ENCODE results near the gene PRDM16. TPM values are rescaled to one million over a fixed set of nuclear protein-coding genes. Genes with fewer than 3 reads are reported as not detected.

PRDM16 gene
- total and polyA plus RNA-seq, 4 donors: 0.05 to 0.67 (median 0.19) TPM

DNA sequence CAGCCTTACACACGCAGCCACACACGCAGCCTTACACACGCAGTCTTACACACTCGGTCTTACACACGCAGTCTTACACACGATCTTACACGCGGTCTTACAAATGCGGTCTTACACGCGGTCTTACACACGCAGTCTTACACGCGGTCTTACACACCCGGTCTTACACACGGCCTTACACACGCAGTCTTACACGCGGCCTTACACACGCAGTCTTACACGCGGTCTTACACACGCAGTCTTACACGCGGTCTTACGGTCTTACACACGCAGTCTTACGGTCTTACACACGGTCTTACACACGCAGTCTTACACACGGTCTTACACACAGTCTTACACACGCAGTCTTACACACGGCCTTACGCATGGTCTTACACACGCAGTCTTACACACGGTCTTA lies 111.9 kb downstream of the PRDM16 start (continued):
- TF ChIP-seq, protein P1, sequence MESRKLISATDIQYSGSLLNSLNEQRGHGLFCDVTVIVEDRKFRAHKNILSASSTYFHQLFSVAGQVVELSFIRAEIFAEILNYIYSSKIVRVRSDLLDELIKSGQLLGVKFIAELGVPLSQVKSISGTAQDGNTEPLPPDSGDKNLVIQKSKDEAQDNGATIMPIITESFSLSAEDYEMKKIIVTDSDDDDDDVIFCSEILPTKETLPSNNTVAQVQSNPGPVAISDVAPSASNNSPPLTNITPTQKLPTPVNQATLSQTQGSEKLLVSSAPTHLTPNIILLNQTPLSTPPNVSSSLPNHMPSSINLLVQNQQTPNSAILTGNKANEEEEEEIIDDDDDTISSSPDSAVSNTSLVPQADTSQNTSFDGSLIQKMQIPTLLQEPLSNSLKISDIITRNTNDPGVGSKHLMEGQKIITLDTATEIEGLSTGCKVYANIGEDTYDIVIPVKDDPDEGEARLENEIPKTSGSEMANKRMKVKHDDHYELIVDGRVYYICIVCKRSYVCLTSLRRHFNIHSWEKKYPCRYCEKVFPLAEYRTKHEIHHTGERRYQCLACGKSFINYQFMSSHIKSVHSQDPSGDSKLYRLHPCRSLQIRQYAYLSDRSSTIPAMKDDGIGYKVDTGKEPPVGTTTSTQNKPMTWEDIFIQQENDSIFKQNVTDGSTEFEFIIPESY (IDR thresholded peaks at IDR 0.05): no peak
- TF ChIP-seq, protein P2, sequence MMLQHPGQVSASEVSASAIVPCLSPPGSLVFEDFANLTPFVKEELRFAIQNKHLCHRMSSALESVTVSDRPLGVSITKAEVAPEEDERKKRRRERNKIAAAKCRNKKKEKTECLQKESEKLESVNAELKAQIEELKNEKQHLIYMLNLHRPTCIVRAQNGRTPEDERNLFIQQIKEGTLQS (IDR thresholded peaks at IDR 0.05): no peak

DNA sequence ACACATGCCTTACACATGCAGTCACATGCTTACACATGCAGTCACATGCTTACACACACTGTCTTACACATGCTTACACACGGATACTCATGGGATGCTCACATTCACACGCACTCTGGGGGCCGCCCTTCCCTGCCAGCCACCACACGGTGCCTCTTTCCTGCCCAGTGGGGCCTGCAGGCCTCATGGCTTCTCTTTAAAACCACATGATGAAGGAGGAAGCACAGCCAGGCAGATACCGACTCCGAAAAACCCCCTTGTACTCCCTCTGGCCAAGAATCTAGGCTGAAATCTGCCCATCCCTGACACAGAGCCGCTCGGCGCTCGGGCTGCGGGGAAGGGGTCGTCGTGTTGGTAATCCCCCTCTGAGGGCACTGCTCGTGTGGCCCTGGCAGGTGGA lies 113.0 kb downstream of the PRDM16 start:
- DNase-seq (ENCODE audit: low spot score): no peak
- H3K4me1 ChIP-seq (ENCODE audit: control insufficient read depth in 4 of 4, insufficient read depth in 4 of 4, low read length in 3 of 4): no peaks in the 10 kb centered on the region
- no peaks in the 10 kb centered on the region for H3K27me3 ChIP-seq (ENCODE audit: control insufficient read depth in 4 of 4, insufficient read depth in 4 of 4, low read length in 3 of 4)
- no peak overlapping the region for H3K9ac ChIP-seq (ENCODE audit: low read depth in 1 of 2, low read length in 2 of 2)
- H3K27ac ChIP-seq (ENCODE audit: low read depth in 1 of 2, low read length in 2 of 2): no peak overlapping the region
- H3K9me3 ChIP-seq (ENCODE audit: control insufficient read depth in 4 of 4, low read length in 3 of 4): no peaks in the 10 kb centered on the region
- TF ChIP-seq NR2F2 (IDR thresholded peaks at IDR 0.05): no peak
- TF ChIP-seq, protein P1 (IDR thresholded peaks at IDR 0.05): no peak
- TF ChIP-seq EGR1 (IDR thresholded peaks at IDR 0.05; ENCODE audit: low read depth in 2 of 2): no peak
- no peaks in the 10 kb centered on the region for H3K36me3 ChIP-seq (ENCODE audit: control insufficient read depth in 4 of 4, insufficient read depth in 3 of 4, low read depth in 1 of 4, low read length in 3 of 4)
- H3K4me3 ChIP-seq (ENCODE audit: low read depth in 1 of 3, low read length in 3 of 3): no peak overlapping the region
- 80% methylated on average over 14 of the region's 14 CpGs for WGBS

DNA sequence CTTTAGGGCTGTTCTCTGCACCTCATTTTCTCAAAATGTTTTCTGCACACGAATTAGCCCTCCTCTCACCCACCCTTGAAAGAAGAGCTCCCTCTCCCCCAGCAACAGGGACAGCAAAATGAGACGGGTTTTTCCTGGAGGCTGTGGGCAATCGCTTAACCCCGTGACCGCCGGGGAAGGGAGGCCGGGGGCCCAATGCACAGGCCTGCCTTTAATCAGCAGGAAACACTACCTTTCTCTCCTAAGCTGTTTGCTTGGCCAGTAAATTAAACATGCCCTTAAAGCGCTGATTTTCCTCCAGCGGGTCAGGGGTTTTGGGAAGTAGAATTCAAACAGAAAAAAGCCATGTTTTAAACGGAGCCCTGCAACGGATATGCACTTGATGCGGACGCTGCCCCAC lies 114.4 kb downstream of the PRDM16 start:
- Histone ChIP-seq H3K4me3 (ENCODE audit: low read depth in 1 of 3, low read length in 3 of 3) (no peak overlapping the region), H3K36me3 (ENCODE audit: control insufficient read depth in 4 of 4, insufficient read depth in 3 of 4, low read depth in 1 of 4, low read length in 3 of 4) (no peaks in the 10 kb centered on the region), H3K4me1 (ENCODE audit: control insufficient read depth in 4 of 4, insufficient read depth in 4 of 4, low read length in 3 of 4) (no peaks in the 10 kb centered on the region), H3K27me3 (ENCODE audit: control insufficient read depth in 4 of 4, insufficient read depth in 4 of 4, low read length in 3 of 4) (no peaks in the 10 kb centered on the region), H3K9me3 (ENCODE audit: control insufficient read depth in 4 of 4, low read length in 3 of 4) (no peaks in the 10 kb centered on the region), H3K27ac (ENCODE audit: low read depth in 1 of 2, low read length in 2 of 2) (no peak overlapping the region), H3K9ac (ENCODE audit: low read depth in 1 of 2, low read length in 2 of 2) (no peak overlapping the region)
- 50% methylated on average over 13 of the region's 13 CpGs for WGBS
- no peak for TF ChIP-seq RAD21 (IDR thresholded peaks at IDR 0.05)
- no peak for TF ChIP-seq GABPA (IDR thresholded peaks at IDR 0.05 in 1 of 2, conservative IDR thresholded peaks at IDR 0.05 in 1 of 2)
- no peak for TF ChIP-seq FOXA1 (IDR thresholded peaks at IDR 0.05)
- no peak for TF ChIP-seq TAF1 (conservative IDR thresholded peaks at IDR 0.05)
- no peak for TF ChIP-seq JUND (IDR thresholded peaks at IDR 0.05)
- TF ChIP-seq, protein P3, sequence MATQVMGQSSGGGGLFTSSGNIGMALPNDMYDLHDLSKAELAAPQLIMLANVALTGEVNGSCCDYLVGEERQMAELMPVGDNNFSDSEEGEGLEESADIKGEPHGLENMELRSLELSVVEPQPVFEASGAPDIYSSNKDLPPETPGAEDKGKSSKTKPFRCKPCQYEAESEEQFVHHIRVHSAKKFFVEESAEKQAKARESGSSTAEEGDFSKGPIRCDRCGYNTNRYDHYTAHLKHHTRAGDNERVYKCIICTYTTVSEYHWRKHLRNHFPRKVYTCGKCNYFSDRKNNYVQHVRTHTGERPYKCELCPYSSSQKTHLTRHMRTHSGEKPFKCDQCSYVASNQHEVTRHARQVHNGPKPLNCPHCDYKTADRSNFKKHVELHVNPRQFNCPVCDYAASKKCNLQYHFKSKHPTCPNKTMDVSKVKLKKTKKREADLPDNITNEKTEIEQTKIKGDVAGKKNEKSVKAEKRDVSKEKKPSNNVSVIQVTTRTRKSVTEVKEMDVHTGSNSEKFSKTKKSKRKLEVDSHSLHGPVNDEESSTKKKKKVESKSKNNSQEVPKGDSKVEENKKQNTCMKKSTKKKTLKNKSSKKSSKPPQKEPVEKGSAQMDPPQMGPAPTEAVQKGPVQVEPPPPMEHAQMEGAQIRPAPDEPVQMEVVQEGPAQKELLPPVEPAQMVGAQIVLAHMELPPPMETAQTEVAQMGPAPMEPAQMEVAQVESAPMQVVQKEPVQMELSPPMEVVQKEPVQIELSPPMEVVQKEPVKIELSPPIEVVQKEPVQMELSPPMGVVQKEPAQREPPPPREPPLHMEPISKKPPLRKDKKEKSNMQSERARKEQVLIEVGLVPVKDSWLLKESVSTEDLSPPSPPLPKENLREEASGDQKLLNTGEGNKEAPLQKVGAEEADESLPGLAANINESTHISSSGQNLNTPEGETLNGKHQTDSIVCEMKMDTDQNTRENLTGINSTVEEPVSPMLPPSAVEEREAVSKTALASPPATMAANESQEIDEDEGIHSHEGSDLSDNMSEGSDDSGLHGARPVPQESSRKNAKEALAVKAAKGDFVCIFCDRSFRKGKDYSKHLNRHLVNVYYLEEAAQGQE (IDR thresholded peaks at IDR 0.05): no peak
- no peak for TF ChIP-seq HNF4A (conservative IDR thresholded peaks at IDR 0.05)
- no peak for TF ChIP-seq RXRA (IDR thresholded peaks at IDR 0.05)
- TF ChIP-seq, protein P4, sequence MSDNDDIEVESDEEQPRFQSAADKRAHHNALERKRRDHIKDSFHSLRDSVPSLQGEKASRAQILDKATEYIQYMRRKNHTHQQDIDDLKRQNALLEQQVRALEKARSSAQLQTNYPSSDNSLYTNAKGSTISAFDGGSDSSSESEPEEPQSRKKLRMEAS (IDR thresholded peaks at IDR 0.05): no peak
- TF ChIP-seq, protein P2 (IDR thresholded peaks at IDR 0.05): no peak
- no peak for TF ChIP-seq YY1 (IDR thresholded peaks at IDR 0.05)
- TF ChIP-seq HNF4G (IDR thresholded peaks at IDR 0.05): no peak
- TF ChIP-seq, protein P1 (IDR thresholded peaks at IDR 0.05): no peak
- no peak for TF ChIP-seq EGR1 (IDR thresholded peaks at IDR 0.05; ENCODE audit: low read depth in 2 of 2)
- no peak for TF ChIP-seq SP1 (IDR thresholded peaks at IDR 0.05)
- TF ChIP-seq NR2F2 (IDR thresholded peaks at IDR 0.05): no peak
- TF ChIP-seq FOXA2 (IDR thresholded peaks at IDR 0.05): no peak
- TF ChIP-seq, protein P5, sequence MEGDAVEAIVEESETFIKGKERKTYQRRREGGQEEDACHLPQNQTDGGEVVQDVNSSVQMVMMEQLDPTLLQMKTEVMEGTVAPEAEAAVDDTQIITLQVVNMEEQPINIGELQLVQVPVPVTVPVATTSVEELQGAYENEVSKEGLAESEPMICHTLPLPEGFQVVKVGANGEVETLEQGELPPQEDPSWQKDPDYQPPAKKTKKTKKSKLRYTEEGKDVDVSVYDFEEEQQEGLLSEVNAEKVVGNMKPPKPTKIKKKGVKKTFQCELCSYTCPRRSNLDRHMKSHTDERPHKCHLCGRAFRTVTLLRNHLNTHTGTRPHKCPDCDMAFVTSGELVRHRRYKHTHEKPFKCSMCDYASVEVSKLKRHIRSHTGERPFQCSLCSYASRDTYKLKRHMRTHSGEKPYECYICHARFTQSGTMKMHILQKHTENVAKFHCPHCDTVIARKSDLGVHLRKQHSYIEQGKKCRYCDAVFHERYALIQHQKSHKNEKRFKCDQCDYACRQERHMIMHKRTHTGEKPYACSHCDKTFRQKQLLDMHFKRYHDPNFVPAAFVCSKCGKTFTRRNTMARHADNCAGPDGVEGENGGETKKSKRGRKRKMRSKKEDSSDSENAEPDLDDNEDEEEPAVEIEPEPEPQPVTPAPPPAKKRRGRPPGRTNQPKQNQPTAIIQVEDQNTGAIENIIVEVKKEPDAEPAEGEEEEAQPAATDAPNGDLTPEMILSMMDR (IDR thresholded peaks at IDR 0.05; ENCODE audit: low read depth, low read length, missing input control): no peak
- DNase-seq (ENCODE audit: low spot score): no peak
